SHP77 treated with DMSO at 0.1 percent for 48 hours (cell line): ENCODE measurements around the gene KIAA0930.
"Not testable (repeated sequence)": the region's sequence is repeated elsewhere in the genome, so short reads cannot be mapped to it uniquely, and the experiment has no call there.

Experiments used
- DNase-seq: peaks from one replicate; lab custom pipeline; 2025; lab: John Stamatoyannopoulos, UW

The KIAA0930 gene

DNA sequence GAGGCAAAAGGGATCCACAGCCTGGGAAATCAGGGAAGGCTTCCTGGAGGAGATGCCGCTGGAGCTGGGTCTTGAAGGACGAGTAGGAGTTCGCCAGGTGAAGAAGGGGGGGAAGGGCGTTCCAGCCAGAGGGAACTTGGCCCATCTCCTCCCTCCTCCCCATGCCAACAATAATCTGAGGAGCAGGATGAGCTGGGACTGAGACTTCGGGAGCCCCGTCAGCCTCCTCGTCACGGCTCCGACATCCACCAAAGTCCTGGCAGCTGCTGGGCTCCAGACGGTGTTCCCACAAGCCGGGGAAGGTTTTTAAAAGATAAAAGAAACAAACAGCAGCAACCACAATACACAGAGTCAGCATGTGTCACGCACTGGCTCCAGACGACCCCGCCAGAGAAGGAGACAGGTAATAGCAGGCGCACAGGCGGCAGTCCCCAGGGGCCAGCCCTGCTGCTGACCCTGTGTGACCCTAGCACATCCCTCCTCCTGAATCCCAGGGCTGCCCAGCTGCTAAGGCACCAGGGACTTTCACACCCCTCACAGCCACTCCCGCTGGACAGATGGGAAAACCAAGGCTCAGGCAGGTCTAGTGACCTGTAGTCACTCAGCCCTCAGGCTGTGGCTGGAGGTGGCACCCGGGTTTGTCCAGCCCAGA lies 39.7 kb downstream of the KIAA0930 start:
- no peak for DNase-seq

DNA sequence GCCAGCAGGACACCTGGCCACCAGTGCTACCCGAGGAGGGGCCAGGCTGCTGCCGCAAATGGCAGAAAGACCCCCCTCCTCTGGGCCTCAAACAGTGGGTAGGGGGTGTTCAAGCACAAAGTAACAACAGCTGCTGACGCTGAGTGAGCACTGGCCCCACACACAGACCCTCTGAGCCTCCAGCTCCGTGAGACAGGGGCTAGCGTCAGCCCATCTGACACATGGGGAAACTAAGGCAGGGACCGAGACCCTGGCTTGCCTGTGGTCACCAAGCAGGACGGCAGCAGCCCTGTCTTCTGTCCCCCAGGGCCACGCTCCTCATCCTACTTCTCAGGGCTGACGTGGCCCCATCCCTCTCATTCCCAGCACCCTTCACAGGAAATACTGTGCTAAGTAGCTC lies 40.5 kb downstream of the KIAA0930 start:
- DNase-seq, result no peak

DNA sequence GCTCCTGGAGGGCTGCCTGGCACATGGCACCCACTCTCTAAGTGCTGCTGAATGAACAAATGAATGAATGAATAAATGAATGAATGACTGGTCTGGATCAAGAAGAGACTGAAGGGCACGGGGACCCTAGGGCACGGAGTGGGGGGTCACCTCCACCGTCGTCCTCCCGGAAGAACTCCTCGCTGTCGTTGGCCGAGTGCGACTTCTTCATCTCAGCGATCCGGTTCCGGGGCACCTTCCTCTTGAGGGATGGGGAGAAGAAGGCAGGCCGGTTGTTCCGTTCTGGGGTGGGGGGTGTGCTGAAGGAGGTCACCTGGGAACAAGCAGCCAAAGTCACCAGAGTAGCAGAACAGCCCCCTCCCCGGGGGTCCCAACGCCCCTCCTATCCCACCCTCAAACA lies 41.0 kb downstream of the KIAA0930 start:
- DNase-seq, result no peak

GRCh38 chr22:45198463-45198795 lies 42.3 kb downstream of the KIAA0930 start:
- no peak for DNase-seq

- DNase-seq, result no peak
These were observed 42.9 kb downstream of the KIAA0930 start for GRCh38 chr22:45197606-45198462.

DNA sequence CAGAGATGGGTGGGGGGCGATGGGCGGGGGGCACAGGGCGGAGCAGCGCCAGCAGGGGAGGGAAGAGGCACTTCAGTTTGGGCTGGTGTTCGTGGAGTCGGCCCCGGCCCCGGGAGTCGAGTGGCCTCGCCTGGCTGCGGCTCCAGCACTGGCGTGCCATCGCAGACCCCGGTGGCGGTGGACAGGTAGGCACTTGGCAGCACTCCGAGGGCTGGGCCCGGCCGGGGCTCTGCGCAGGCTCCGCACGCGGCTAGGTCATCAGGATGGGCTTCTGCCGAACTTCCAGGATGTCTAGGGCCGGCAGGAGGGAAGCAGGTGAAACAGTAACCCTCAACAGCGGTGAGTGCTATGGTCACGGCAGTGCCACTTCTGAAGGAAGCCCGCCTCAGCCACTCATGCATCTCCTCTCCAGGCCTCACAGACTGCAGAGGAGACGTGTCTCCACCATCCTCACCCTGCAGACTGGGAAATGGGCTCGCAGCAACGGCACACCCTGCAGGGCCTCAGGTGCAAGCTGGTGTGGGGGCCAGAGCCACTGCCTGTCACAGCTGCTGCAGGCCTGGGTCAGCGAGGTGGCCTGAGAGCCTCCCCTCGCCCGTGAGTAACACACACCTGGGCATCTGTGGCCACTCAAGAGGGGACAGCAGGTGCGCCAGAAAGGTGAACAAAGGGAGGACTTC lies 43.6 kb downstream of the KIAA0930 start:
- DNase-seq, result no peak

- no peak for DNase-seq
These were observed 44.4 kb downstream of the KIAA0930 start for GRCh38 chr22:45196308-45196707.

- no peak for DNase-seq
These were observed 45.1 kb downstream of the KIAA0930 start for GRCh38 chr22:45195616-45196015.

DNA sequence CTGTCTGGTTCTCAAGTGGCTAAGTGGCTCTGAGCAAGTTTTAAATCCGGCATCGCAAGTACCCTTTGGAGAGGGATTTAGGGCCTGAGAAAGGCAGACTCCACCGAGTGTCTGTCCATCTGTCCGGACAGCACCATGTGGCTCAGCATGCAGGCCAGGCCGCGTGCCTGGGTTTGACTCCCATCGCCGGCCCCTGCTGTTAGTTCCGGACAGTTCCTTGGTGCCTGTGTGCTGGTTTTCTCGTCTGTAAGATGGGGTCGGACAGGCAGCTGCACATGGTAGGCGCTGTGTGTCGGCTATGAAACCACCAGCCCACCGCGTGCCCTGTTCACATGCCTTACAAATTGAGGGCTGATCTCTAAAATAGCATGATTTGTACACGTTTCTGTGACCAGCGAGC lies 46.0 kb downstream of the KIAA0930 start:
- no peak for DNase-seq

- DNase-seq, result no peak
These were observed 48.0 kb downstream of the KIAA0930 start for GRCh38 chr22:45192701-45193187.

DNA sequence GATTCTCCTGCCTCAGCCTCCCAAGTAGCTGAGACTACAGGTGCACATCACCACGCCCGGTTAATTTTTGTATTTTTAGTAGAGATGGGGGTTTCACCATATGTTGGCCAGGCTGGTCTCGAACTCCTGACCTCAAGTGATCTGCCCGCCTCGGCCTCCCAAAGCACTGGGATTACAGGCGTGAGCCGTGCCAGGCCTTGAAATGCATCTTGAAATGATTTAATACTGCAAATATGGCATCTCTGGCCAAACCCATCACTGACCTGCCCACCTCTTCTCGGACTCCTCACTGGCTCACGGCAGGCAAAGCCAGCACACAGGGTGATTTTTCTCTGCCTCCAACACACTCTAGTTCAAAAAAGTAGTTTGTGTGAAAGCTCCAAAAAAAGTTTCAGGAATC lies 48.9 kb downstream of the KIAA0930 start:
- DNase-seq, result not testable (repeated sequence)

GRCh38 chr22:45190202-45190872 lies 50.4 kb downstream of the KIAA0930 start:
- DNase-seq, result no peak

DNA sequence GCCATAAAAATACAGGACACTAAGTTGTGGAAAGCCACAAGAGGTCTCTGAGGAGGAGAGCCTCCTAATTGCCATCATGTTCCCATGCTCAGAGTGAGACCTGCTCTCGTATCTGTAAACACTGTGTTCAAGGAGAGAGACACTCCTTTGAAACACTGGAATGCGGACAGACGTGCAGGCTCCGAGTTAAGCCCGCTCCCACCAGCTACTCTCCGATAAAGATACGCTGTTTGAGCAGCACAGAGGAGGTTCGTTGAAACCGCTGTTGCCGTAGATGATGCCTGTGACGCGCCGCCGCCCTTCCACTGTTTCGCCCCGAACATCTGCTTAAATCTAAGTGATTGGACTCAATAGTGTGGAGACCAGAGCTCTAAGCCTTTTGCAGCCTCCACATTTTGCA lies 51.9 kb downstream of the KIAA0930 start:
- no peak for DNase-seq

DNA sequence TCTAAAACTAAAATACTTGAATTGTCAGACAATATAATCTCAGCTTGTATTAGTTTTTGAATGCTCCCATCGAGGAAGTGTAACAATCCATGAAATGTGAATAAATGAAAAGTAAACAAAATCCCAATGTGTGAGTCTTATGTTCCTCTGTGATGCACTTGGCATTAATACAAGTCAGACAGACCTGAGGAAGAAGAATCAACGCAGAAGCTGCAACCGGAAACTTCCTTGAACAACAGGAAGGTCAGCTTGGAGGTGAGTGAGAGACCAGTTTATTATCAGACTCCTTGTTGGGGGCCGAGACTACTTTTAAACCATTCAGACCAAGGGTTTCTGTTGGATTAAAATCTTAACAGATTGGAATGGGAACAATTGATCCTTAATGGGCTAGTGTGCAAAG lies 52.8 kb downstream of the KIAA0930 start:
- no peak for DNase-seq

DNA sequence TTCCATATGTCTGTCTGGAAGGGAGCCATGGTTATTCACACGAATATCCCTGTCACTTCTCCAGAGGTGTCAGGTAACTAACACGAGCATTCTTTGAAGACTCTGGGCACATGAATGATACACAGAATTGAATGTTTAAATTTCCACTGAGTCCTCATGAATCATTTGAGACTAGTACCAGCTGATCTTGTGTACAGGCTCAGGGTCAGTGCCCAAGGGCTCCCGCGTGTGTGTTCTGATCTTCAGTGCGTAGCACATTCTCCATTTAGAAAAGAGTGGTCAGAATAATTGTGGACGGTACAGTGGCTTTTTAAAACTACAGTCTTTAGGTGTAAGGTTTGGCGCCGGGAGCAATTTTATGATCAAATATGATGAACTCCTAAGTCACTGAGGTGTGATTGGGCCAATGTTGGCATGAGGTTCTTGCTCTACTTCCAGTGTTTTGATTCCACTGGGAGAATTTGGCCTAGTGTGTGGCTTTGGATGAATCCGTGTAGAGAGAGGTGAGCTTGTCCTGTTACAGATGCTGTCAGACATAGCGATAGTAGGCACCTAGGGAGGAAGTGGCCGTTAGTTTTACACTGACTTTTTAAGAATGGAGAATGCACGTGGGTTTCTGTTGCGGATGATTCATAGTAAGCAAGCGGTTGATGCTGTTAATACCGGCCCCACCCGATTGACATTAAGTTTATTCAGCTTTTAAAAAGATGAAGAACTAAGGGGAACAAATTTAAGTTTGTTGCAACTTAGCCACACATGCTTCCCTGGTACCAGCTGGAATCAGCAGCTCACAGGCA lies 54.8 kb downstream of the KIAA0930 start:
- DNase-seq, result no peak

GRCh38 chr22:45183974-45184373 lies 56.7 kb downstream of the KIAA0930 start:
- DNase-seq, result no peak

- no peak for DNase-seq
These were observed 58.9 kb downstream of the KIAA0930 start for GRCh38 chr22:45181766-45182165.

DNA sequence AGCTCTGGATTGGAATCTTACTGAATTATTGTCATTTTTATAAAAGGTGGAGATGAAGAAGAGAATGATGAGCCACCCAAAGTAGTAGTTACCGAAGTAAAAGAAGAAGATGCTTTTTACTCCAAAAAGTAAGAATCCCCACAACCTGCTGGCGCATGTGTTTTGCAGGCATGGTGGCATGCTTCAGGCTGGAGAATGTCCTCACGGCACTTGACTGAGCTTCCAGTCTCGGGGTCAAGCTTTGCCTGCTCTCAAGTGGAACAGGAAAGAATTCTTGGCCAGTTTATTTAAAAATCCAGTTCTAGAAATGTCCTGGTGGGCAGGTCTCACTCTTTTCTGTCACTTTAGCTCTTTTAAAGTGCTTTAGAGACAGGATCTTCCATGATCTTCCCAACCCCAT lies 59.5 kb downstream of the KIAA0930 start:
- DNase-seq, result no peak

- no peak for DNase-seq
These were observed 60.5 kb downstream of the KIAA0930 start for GRCh38 chr22:45180146-45180679.

- DNase-seq, result no peak
These were observed 61.2 kb downstream of the KIAA0930 start for GRCh38 chr22:45179276-45180049.
